Sigmoid colon (tissue), 4 donors: ENCODE measurements around the gene SPEF2.

Experiments used
- EP300 ChIP-seq, 4 donors: sonication (generic); formaldehyde crosslinking; IDR thresholded peaks; one replicate each; pipeline ENCODE4 v1.6.1; 2017; ENCODE audit warnings: antibody characterized with exemption in 4 of 4
- POLR2A ChIP-seq, 2 donors: fragments of 450-650 bp; IDR thresholded peaks; one replicate each; pipeline ENCODE4 v1.6.1; 2016; ENCODE audit warnings: antibody characterized with exemption in 2 of 2, mild to moderate bottlenecking in 2 of 2, moderate library complexity in 2 of 2
- POLR2AphosphoS5 ChIP-seq, 4 donors: sonication (generic); formaldehyde crosslinking; IDR thresholded peaks; one replicate each; pipeline ENCODE4 v1.6.1; 2017; ENCODE audit warnings: antibody characterized with exemption in 4 of 4
- TF ChIP-seq, protein P1 (sequence below), 4 experiments: fragments of 450-650 bp in 3 of 4; fragments of 200-600 bp in 1 of 4; IDR thresholded peaks; one replicate each; pipeline ENCODE4 v1.5.1; 2016 to 2019; ENCODE audit warnings: antibody characterized with exemption in 4 of 4, mild to moderate bottlenecking in 3 of 4, moderate library complexity in 2 of 4

DNA sequence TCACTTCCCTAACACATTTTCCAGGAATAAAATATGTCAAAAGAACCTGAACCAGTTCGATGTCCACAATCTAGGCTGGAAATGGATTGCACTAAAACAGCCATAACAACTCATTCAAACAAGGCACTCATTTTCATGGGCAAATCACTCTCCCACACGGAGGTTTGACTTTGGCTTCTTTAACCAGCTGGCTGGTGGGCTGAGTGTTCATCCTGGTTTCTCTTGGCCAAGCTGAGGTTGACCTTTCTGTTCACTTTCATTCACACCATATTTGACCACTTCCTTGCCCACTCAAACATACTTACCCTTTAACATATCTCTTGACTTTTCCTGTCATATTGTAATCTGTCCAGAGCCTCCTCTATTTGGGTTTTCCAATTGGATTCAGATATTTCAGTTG, 244.5 kb downstream of the SPEF2 start:
- TF ChIP-seq, protein P1, sequence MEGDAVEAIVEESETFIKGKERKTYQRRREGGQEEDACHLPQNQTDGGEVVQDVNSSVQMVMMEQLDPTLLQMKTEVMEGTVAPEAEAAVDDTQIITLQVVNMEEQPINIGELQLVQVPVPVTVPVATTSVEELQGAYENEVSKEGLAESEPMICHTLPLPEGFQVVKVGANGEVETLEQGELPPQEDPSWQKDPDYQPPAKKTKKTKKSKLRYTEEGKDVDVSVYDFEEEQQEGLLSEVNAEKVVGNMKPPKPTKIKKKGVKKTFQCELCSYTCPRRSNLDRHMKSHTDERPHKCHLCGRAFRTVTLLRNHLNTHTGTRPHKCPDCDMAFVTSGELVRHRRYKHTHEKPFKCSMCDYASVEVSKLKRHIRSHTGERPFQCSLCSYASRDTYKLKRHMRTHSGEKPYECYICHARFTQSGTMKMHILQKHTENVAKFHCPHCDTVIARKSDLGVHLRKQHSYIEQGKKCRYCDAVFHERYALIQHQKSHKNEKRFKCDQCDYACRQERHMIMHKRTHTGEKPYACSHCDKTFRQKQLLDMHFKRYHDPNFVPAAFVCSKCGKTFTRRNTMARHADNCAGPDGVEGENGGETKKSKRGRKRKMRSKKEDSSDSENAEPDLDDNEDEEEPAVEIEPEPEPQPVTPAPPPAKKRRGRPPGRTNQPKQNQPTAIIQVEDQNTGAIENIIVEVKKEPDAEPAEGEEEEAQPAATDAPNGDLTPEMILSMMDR (IDR thresholded peaks at IDR 0.05), result no peak
- TF ChIP-seq POLR2A (IDR thresholded peaks at IDR 0.05), result no peak
- TF ChIP-seq POLR2AphosphoS5 (IDR thresholded peaks at IDR 0.05), result no peak
- no peak for TF ChIP-seq EP300 (IDR thresholded peaks at IDR 0.05)
